NT2/D1 (cell line): ENCODE measurements around the gene ANO9.
"Not testable (repeated sequence)": the region's sequence is repeated elsewhere in the genome, so short reads cannot be mapped to it uniquely, and the experiment has no call there.

ENCODE experiments used
- DNase-seq: peaks from one replicate; pipeline ENCODE4 v3.0.0-alpha.2; 2011; ENCODE audit warnings: low read depth, low spot score
- H3K27me3 ChIP-seq: 2 replicates; pipeline ENCODE4 v1.6.0; 2011; ENCODE audit warnings: mild to moderate bottlenecking; ENCODE audit not compliant: insufficient read length, insufficient read depth
- H3K36me3 ChIP-seq: 2 replicates; pipeline ENCODE4 v1.6.1; 2011; ENCODE audit warnings: mild to moderate bottlenecking, low read length, mixed read lengths; ENCODE audit not compliant: insufficient read depth, insufficient read length
- H3K4me1 ChIP-seq: 2 replicates; pipeline ENCODE4 v1.5.1; 2011; ENCODE audit not compliant: insufficient read depth, insufficient read length
- H3K4me3 ChIP-seq: 2 replicates; pipeline ENCODE4 v1.5.1; 2011; ENCODE audit warnings: low read depth; ENCODE audit not compliant: insufficient read length
- H3K9ac ChIP-seq: 2 replicates; pipeline ENCODE4 v1.6.0; 2011; ENCODE audit warnings: low read depth; ENCODE audit not compliant: insufficient read length
- H3K9me3 ChIP-seq: 2 replicates; pipeline ENCODE4 v1.5.1; 2011; ENCODE audit warnings: mild to moderate bottlenecking, low read length; ENCODE audit not compliant: insufficient read depth
- SUZ12 ChIP-seq: IDR thresholded peaks from 2 replicates; pipeline ENCODE4 v1.6.1; 2011; ENCODE audit not compliant: insufficient read length, insufficient read depth; ENCODE audit errors: extremely low read depth
- YY1 ChIP-seq: IDR thresholded peaks from 2 replicates; pipeline ENCODE4 v1.6.1; 2011; ENCODE audit not compliant: insufficient read length, insufficient read depth
- ZNF274 ChIP-seq: IDR thresholded peaks from 2 replicates; pipeline ENCODE4 v1.6.1; 2011; ENCODE audit warnings: mild to moderate bottlenecking, low read depth, low read length

The ANO9 gene

GRCh38 chr11:429931-430456 lies 11.8 kb downstream of the ANO9 start:
- TF ChIP-seq YY1 = no peak
- TF ChIP-seq SUZ12 = no peak
- no peak for TF ChIP-seq ZNF274
- Histone ChIP-seq H3K27me3 (no peaks in the 10 kb centered on the region), H3K4me3 (no peak overlapping the region), H3K4me1 (no peaks in the 10 kb centered on the region), H3K36me3 (no peaks in the 10 kb centered on the region), H3K9ac (no peak overlapping the region), H3K9me3 (no peaks in the 10 kb centered on the region)
- no peak for DNase-seq

DNA sequence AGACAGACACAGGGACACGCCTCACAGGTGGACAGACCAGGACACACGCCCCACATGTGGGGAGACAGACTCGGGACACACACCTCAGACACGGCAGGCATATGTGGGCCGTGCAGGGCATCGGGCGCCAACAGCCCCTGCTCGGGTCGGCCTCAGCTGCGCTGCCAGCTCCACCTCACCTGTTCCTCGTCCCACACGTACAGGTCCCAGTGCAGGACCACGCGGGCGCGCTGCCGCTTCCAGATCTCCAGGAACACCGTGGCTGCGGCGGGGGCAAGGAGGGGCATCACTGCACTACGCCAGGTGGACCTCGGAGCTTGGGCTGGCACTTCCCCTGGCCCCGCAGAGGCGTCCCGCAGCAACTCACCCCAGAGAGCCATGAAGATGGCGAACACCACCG lies 12.4 kb downstream of the ANO9 start:
- Histone ChIP-seq H3K4me3 (no peak overlapping the region), H3K27me3 (no peaks in the 10 kb centered on the region), H3K4me1 (no peaks in the 10 kb centered on the region), H3K9ac (no peak overlapping the region), H3K9me3 (no peaks in the 10 kb centered on the region), H3K36me3 (no peaks in the 10 kb centered on the region)
- TF ChIP-seq SUZ12 (no peak), ZNF274 (no peak), YY1 (no peak)
- DNase-seq = no peak

DNA sequence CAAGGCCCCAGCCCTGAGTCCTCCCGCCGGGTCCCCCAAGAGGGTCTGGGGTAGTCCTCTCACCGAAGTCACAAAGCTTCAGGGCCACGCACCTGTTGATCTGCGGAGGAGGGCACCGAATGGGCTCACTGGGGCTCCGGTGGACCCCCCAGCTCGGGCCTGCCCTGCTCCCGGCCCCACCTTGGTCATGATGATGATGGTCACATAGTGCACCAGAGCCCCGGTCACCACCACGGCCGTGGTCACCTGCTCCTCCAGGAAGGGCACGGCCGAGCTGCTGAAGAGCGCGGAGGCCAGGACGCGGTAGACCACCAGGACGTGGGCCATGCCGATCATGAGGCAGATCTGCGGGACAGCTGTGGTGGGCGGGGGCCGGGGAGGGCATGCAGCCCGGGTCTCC lies 13.5 kb downstream of the ANO9 start:
- H3K27me3 ChIP-seq = no peaks in the 10 kb centered on the region
- no peaks in the 10 kb centered on the region for H3K36me3 ChIP-seq
- no peak overlapping the region for H3K4me3 ChIP-seq
- no peak for DNase-seq
- no peak overlapping the region for H3K9ac ChIP-seq
- H3K9me3 ChIP-seq = no peaks in the 10 kb centered on the region
- no peaks in the 10 kb centered on the region for H3K4me1 ChIP-seq
- no peak for TF ChIP-seq SUZ12
- no peak for TF ChIP-seq ZNF274
- TF ChIP-seq YY1 = no peak

DNA sequence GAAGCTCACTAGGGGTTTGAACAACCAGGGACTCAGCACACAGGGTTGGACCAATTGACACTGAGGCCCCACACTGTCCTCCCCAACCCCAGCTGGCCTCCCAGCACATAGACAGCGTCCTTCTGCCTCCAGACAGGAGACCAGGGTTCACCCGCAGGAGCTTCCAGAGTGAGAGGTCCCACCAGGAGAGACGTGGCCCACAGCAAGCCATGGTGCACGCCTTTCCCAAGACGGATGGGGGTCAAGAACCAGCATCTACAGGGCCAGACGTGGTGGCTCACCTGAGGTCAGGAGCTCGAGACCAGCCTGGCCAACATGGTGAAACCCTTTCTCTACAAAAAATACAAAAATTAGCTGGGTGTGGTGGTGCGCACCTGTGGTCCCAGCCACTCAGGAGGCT lies 15.0 kb downstream of the ANO9 start:
- Histone ChIP-seq H3K36me3 (no peaks in the 10 kb centered on the region), H3K27me3 (no peaks in the 10 kb centered on the region), H3K9me3 (no peaks in the 10 kb centered on the region), H3K4me1 (no peaks in the 10 kb centered on the region), H3K4me3 (no peak overlapping the region), H3K9ac (no peak overlapping the region)
- no peak for DNase-seq
- no peak for TF ChIP-seq YY1
- TF ChIP-seq SUZ12 = no peak
- no peak for TF ChIP-seq ZNF274

GRCh38 chr11:425301-425700 lies 16.5 kb downstream of the ANO9 start:
- H3K4me1 ChIP-seq = no peaks in the 10 kb centered on the region
- no peaks in the 10 kb centered on the region for H3K9me3 ChIP-seq
- no peak for DNase-seq
- no peak overlapping the region for H3K4me3 ChIP-seq
- no peak overlapping the region for H3K9ac ChIP-seq
- H3K36me3 ChIP-seq = no peaks in the 10 kb centered on the region
- no peak for TF ChIP-seq SUZ12
- TF ChIP-seq ZNF274 = no peak
- TF ChIP-seq YY1 = no peak
- H3K27me3 ChIP-seq = no peaks in the 10 kb centered on the region

DNA sequence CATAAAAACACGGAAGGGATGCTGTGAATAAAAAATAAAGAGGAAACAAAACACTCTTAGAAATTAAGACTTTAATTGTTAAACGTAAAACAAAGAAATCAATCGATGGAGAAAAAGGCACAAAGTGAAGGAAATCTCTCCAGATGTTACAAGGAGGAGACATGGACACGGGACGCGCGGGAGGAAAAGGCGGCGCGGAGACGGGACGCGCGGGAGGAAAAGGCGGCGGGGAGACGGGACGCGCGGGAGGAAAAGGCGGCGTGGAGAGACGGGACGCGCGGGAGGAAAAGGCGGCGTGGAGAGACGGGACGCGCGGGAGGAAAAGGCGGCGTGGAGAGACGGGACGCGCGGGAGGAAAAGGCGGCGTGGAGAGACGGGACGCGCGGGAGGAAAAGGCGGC lies 17.0 kb downstream of the ANO9 start:
- H3K4me3 ChIP-seq, DNase-seq, H3K9me3 ChIP-seq, H3K27me3 ChIP-seq, H3K4me1 ChIP-seq, H3K36me3 ChIP-seq, H3K9ac ChIP-seq: not testable (repeated sequence)

DNA sequence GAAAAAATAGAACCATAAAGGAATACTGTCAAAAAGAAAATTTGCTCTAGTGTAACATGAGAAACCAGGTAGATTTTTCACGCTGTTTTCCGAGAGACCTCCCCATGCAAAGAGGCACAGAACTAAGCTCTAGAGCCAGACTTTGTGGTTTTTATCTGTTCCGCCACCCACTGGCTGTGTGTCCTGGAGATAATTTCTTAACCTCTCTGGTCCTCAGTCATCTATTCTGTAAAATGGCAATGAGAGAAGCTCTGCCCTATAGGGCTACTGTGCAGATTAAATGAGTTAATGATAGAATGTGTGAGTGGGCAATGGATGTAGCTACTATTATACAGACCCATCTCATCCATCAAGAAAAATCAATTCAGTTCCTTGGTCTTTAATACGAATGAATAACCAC lies 17.6 kb downstream of the ANO9 start:
- no peak for TF ChIP-seq YY1
- no peak for TF ChIP-seq SUZ12
- TF ChIP-seq ZNF274 = no peak
- no peaks in the 10 kb centered on the region for H3K27me3 ChIP-seq

GRCh38 chr11:422249-422656 lies 19.6 kb downstream of the ANO9 start:
- no peaks in the 10 kb centered on the region for H3K36me3 ChIP-seq
- H3K4me1 ChIP-seq = peaks cover 5% of the 10 kb centered on the region
- no peaks in the 10 kb centered on the region for H3K9me3 ChIP-seq
- no peak for DNase-seq
- no peak overlapping the region for H3K4me3 ChIP-seq
- TF ChIP-seq YY1 (no peak), SUZ12 (no peak), ZNF274 (no peak)
- no peak overlapping the region for H3K9ac ChIP-seq
- peaks cover 16% of the 10 kb centered on the region for H3K27me3 ChIP-seq

More for the DNA sequence above, 17.6 kb downstream of the ANO9 start:
- Histone ChIP-seq H3K36me3 (no peaks in the 10 kb centered on the region), H3K4me3 (no peak overlapping the region), H3K9ac (no peak overlapping the region), H3K9me3 (no peaks in the 10 kb centered on the region), H3K4me1 (peaks cover 3% of the 10 kb centered on the region)
- DNase-seq = no peak
